ENCODE measurements around the gene PRR14. TPM values are rescaled to one million over a fixed set of nuclear protein-coding genes. Genes with fewer than 3 reads are reported as not detected.
A peak's percentile ranks its signal among the peaks of the same experiment; 100 is the strongest.

PRR14 gene
- total RNA-seq, 1 donor from 2014 or later, result 43.7 TPM

GRCh38 chr16:30605158-30605557 lies 45.6 kb upstream of the PRR14 start:
- no peak overlapping the region for H3K27ac Mint-ChIP-seq
- peaks cover 29% of the 10 kb centered on the region for H3K36me3 Mint-ChIP-seq
- H3K4me1 Mint-ChIP-seq, result peaks cover 4% of the 10 kb centered on the region
- no peak for TF ChIP-seq CTCF (IDR thresholded peaks at IDR 0.05; ENCODE audit: unreplicated experiment)
- H3K4me3 Mint-ChIP-seq, result no peak overlapping the region
- peaks cover 5% of the 10 kb centered on the region for H3K9me3 Mint-ChIP-seq
- DNase-seq (ENCODE audit: low spot score in 2 of 2, unreplicated experiment in 2 of 2), result no peak
- no peaks in the 10 kb centered on the region for H3K27me3 Mint-ChIP-seq (ENCODE audit: low read depth)

GRCh38 chr16:30606004-30606403 lies 44.8 kb upstream of the PRR14 start:
- Mint-ChIP-seq H3K27me3 (ENCODE audit: low read depth) (no peaks in the 10 kb centered on the region), H3K9me3 (peaks cover 1% of the 10 kb centered on the region), H3K4me3 (no peak overlapping the region), H3K4me1 (peaks cover 7% of the 10 kb centered on the region), H3K36me3 (peaks cover 26% of the 10 kb centered on the region), H3K27ac (no peak overlapping the region)
- no peak for TF ChIP-seq CTCF (IDR thresholded peaks at IDR 0.05; ENCODE audit: unreplicated experiment)
- no peak for DNase-seq (ENCODE audit: low spot score in 2 of 2, unreplicated experiment in 2 of 2)

- Mint-ChIP-seq H3K36me3 (peaks cover 13% of the 10 kb centered on the region), H3K27ac (peak overlapping the region; percentile 97), H3K4me1 (peaks cover 7% of the 10 kb centered on the region), H3K27me3 (ENCODE audit: low read depth) (no peaks in the 10 kb centered on the region), H3K9me3 (no peaks in the 10 kb centered on the region), H3K4me3 (peak overlapping the region; percentile 91)
- no peak for TF ChIP-seq CTCF (IDR thresholded peaks at IDR 0.05; ENCODE audit: unreplicated experiment)
- DNase-seq (ENCODE audit: low spot score in 2 of 2, unreplicated experiment in 2 of 2), result peak; percentile 37 to 74
Observed at GRCh38 chr16:30609002-30609925, 41.5 kb upstream of the PRR14 start.

GRCh38 chr16:30609926-30610839 lies 40.6 kb upstream of the PRR14 start, which contains the start of gene ZNF689:
TSS of gene ZNF689 (minus strand) at chr16:30610389. CDS start at chr16:30610041, 348 bp downstream.
- Mint-ChIP-seq H3K9me3 (no peaks in the 10 kb centered on the region), H3K4me3 (peak within 1 kb of the TSS; percentile 91), H3K36me3 (peaks cover 5% of the 10 kb centered on the region), H3K27me3 (ENCODE audit: low read depth) (no peaks in the 10 kb centered on the region), H3K4me1 (peaks cover 7% of the 10 kb centered on the region), H3K27ac (peak within 1 kb of the TSS; percentile 97)
- TF ChIP-seq CTCF (IDR thresholded peaks at IDR 0.05; ENCODE audit: unreplicated experiment), result no peak
- peak; percentile 84 to 96 for DNase-seq (ENCODE audit: low spot score in 2 of 2, unreplicated experiment in 2 of 2)

GRCh38 chr16:30615358-30616091 lies 35.2 kb upstream of the PRR14 start:
- H3K4me3 Mint-ChIP-seq, result no peak overlapping the region
- TF ChIP-seq CTCF (IDR thresholded peaks at IDR 0.05; ENCODE audit: unreplicated experiment), result peak; percentile 50

More at GRCh38 chr16:30615358-30616091, 35.2 kb upstream of the PRR14 start:
- no peaks in the 10 kb centered on the region for H3K36me3 Mint-ChIP-seq
- H3K27ac Mint-ChIP-seq, result no peak overlapping the region
- DNase-seq (ENCODE audit: low spot score in 2 of 2, unreplicated experiment in 2 of 2), result no peak
- H3K4me1 Mint-ChIP-seq, result peaks cover 1% of the 10 kb centered on the region
- peaks cover 5% of the 10 kb centered on the region for H3K27me3 Mint-ChIP-seq (ENCODE audit: low read depth)
- H3K9me3 Mint-ChIP-seq, result peaks cover 5% of the 10 kb centered on the region

All from mesothelial cell of epicardium (in vitro differentiated cells).